ENCODE data around the gene TOX3. TPM values are rescaled to one million over a fixed set of nuclear protein-coding genes. Genes with fewer than 3 reads are reported as not detected.
A peak's percentile ranks its signal among the peaks of the same experiment; 100 is the strongest.

The TOX3 gene
- total RNA-seq, 1 experiment from 2014 or later, result 20.2 TPM

GRCh38 chr16:52453644-52454043 lies 93.3 kb downstream of the TOX3 start:
- TF ChIP-seq, protein P1, sequence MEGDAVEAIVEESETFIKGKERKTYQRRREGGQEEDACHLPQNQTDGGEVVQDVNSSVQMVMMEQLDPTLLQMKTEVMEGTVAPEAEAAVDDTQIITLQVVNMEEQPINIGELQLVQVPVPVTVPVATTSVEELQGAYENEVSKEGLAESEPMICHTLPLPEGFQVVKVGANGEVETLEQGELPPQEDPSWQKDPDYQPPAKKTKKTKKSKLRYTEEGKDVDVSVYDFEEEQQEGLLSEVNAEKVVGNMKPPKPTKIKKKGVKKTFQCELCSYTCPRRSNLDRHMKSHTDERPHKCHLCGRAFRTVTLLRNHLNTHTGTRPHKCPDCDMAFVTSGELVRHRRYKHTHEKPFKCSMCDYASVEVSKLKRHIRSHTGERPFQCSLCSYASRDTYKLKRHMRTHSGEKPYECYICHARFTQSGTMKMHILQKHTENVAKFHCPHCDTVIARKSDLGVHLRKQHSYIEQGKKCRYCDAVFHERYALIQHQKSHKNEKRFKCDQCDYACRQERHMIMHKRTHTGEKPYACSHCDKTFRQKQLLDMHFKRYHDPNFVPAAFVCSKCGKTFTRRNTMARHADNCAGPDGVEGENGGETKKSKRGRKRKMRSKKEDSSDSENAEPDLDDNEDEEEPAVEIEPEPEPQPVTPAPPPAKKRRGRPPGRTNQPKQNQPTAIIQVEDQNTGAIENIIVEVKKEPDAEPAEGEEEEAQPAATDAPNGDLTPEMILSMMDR (conservative IDR thresholded peaks at IDR 0.05), result no peak
- H2BK15ac ChIP-seq (ENCODE audit: low read depth, low read length), result no peak overlapping the region
- peaks cover 22 to 67% (median 45%) of the 10 kb centered on the region in 3 experiments for H3K36me3 Mint-ChIP-seq (ENCODE audit: insufficient read depth in 1 of 3, low read depth in 3 of 3)

More at GRCh38 chr16:52453644-52454043, 93.3 kb downstream of the TOX3 start:
- WGBS (ENCODE audit: extremely low coverage, insufficient read length, low lambda C conversion rate), result no CpG with 5 or more reads among the region's 1 CpG
- Mint-ChIP-seq H3K27ac (peak overlapping the region in 2 of 3 experiments; percentile 9 to 70; a peak in 1 of 7 replicates), H3K9me3 (no peaks in the 10 kb centered on the region), H3K4me1 (peaks cover 31 to 46% of the 10 kb centered on the region in 2 experiments), H3K4me3 (no peak overlapping the region), H3K27me3 (ENCODE audit: low read depth) (no peaks in the 10 kb centered on the region)
- no peak overlapping the region for H4K91ac ChIP-seq (ENCODE audit: insufficient read length, low read depth, low read length)
- no peak overlapping the region for H3K9ac ChIP-seq (ENCODE audit: extremely low read depth, insufficient read length, low read length)
- no peak overlapping the region for H2BK20ac ChIP-seq (ENCODE audit: low read depth, low read length, poor library complexity, severe bottlenecking)
- no peaks in the 10 kb centered on the region for H3K79me1 ChIP-seq (ENCODE audit: insufficient read depth, low read depth, low read length, poor library complexity, severe bottlenecking)
- H3K27me3 ChIP-seq (ENCODE audit: insufficient read depth, low read length), result no peaks in the 10 kb centered on the region
- H3K18ac ChIP-seq (ENCODE audit: insufficient read length, low read depth, low read length), result no peak overlapping the region
- H3K9me3 ChIP-seq (ENCODE audit: control insufficient read depth, low read depth, low read length), result no peaks in the 10 kb centered on the region
- H2AFZ ChIP-seq (ENCODE audit: low read length), result no peak overlapping the region
- no peak overlapping the region for H2BK12ac ChIP-seq (ENCODE audit: insufficient read length, low read depth, low read length)
- H3K79me2 ChIP-seq (ENCODE audit: insufficient read depth, low read length), result no peaks in the 10 kb centered on the region
- H3K4me2 ChIP-seq (ENCODE audit: insufficient read depth, insufficient read length, low read length), result no peak overlapping the region
- no peak overlapping the region for H3K4ac ChIP-seq (ENCODE audit: low read depth, low read length)
- no peak overlapping the region for H3K23ac ChIP-seq (ENCODE audit: insufficient read length, low read depth, low read length)
- no peak overlapping the region for H3K14ac ChIP-seq (ENCODE audit: insufficient read depth, low read length)
- no peak overlapping the region for H4K8ac ChIP-seq (replicated peaks; ENCODE audit: insufficient read length, low read depth, low read length)
- H4K20me1 ChIP-seq (ENCODE audit: control insufficient read depth, insufficient read depth, insufficient read length), result no peaks in the 10 kb centered on the region
- H2BK120ac ChIP-seq (ENCODE audit: low read depth, low read length, poor library complexity, severe bottlenecking), result no peak overlapping the region
- H3K23me2 ChIP-seq (ENCODE audit: insufficient read length, low read depth, low read length, poor library complexity, severe bottlenecking), result no peaks in the 10 kb centered on the region
- no peak overlapping the region for H4K5ac ChIP-seq (ENCODE audit: insufficient read length, low read depth, low read length)
- H3T11ph ChIP-seq (ENCODE audit: low read length), result no peak overlapping the region
- no peak overlapping the region for H2BK5ac ChIP-seq (ENCODE audit: insufficient read length, low read length)
- H3K56ac ChIP-seq (ENCODE audit: insufficient read length, low read depth, low read length), result no peak overlapping the region
- no peak overlapping the region for H2AK5ac ChIP-seq (ENCODE audit: insufficient read length, low read length)
- DNase-seq, result no peak
- H3K27ac ChIP-seq (ENCODE audit: insufficient read length, low read depth, low read length), result no peak overlapping the region
- H3K4me1 ChIP-seq (ENCODE audit: insufficient read depth, low read length), result peaks cover 3% of the 10 kb centered on the region; the same call in 1 of the 2 replicates

Measured in H9 (cell line).